Measurements from ENCODE around the gene KCMF1.

KCMF1 gene

DNA sequence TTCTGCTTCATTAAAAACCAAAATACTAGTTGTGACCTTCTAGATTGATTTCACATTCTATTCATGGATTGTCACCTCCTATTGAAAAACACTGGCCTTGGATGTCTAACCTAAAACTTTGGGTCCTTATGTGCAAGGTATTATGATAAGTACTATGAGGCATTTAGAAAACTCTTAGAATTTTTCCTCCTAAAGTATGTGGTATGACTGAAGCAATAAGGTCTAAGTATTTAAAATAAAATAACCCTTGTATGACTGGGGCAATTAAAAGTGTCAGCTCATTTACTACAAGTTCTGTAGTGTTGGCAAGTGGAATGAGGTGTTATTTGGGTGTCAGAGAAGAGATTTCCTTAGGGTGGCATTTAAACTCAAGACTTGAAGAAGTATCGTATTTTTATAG lies 15.1 kb downstream of the KCMF1 start:
- DNase-seq = no peak

DNA sequence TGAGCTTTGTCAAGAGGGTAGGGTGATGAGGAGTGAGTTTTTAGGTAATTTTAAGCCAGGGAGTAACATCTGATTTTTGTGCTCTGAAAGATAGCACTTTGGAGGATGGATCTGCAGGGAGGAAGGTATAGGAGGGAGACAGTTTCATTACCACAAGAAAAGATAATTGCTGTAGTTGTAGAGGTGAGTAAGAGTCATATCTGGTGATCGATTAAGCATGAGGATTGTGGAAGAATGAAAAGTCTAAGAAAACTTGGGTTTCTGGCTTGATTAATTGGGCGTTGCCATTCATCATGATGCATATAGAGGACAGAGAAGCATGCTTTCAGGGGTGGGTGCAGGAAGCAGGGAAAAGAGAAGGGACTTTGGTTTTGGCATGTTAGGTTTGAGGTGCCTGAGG lies 18.5 kb downstream of the KCMF1 start:
- no peak for DNase-seq

DNA sequence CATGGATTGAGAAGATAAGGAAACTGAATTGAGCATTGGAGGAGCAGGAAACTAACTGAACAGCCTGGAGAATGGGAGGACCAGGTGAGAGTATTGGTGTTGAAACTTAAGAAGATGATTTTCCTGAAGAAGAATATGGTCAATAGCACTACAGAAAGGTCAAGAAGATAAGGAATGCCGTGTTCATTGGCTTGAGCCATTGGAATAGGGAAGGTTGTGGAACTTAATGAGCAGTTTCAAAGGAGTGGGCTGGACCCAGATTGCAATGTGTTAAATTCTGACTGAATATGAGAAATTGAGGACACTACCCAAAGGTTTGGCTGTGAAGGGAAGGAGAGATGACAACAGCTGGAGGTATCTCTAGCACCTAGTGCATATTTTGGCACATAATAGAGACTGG lies 19.0 kb downstream of the KCMF1 start:
- no peak for DNase-seq

DNA sequence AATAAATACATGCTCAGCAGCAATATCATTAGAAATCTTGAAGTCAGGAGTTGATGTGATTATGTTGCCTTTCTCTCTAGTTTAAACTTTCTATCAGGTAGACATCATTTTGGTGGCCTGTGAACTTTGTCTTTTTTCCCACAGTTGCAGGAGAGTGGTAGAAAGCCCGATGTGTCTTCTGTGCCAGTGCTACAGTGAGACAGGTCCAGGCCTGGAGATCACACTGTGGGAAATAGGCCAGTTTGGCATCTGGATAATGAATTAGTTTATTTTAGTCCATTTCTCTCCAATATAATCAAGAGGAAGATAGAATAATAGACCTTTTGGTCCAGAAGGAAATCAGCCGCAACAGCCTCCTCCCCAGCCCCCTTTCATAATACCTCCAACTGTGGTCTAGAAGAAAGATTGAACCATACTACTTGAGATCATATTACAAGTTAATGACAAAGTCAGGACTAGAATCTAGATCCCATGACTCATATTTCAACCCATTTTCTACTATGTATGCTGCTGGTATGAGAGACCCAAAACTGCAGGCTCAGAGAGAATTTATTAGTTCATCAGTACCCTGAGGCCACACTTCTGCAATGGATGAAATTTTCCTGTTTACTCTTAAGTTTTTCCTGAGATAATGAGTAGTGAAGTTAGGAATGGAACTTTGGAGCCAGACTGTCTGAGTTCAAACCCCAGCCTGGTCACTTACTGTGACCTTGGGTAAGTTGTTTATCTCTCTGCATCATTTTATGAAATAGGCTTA lies 20.6 kb downstream of the KCMF1 start:
- no peak for DNase-seq

DNA sequence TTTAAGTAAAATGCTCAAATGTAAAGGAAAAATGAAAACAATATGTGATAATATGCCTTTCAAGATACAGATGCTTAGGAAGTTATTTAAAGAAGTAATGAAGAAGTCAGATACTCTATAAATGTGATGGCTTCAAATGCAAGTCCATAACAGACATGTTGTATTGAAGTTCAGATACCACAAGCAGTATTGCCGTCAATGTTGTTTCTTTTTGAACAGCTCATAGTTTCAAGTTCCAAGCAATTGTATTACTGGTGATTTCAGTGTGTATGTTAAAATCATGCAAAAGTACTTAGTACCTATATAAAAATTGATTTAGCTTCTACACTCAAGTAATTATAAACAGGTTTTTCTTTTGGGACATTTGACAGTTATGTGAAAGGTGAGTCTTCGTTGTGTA lies 24.9 kb downstream of the KCMF1 start:
- no peak for DNase-seq

DNA sequence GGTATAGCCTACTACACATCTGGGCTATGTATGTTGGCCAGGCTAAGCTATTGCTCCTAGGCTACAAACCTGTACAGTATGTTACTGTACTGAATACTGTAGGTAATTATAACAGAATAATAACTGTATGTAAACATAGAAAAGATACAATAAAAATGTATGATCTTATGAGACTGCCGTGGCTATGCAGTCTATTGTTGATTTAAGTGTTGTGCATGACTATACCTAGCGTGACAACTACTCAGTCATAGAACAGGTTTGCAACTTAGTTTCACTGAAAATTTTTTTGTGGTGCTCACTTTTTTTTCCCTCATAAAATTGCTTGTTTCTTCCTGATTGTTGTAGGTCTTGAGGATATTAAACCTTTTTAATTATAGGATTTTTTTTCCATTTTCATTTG lies 25.9 kb downstream of the KCMF1 start:
- DNase-seq = no peak

DNA sequence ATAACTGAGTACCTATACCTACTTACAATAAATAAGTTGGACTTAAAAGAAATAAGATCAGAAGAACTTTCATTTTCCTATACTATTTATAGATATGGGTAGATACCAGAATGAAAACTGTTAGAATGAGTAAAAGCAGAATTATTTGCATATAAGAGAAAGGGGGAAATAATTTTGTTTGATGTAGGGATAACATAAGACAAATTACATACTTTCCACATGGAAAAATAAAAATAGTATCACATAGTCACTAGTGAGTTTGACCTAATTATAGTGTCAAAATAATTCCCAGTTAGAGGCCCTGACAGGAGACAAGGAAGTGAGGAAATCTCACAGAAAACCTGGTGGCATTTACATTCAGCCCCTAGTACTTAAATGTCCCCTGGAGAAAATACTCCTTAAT lies 28.6 kb downstream of the KCMF1 start:
- no peak for DNase-seq

DNA sequence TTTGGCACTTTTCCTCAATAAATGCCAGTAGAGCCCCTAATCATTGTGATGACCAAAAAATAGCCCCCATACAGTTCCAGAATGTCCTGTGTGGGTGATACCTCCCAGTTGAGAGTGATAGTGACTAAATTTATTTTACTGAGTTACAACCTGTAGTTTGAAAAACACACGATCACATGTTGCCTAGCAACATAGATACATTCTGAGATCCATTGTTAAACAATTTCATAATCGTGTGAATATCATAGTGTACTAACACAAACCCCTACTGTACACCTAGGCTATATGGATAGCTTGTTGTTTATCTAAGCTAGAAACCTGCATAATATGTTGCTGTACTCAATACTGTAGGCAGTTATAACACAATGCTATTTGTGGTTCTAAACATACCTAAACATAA lies 30.6 kb downstream of the KCMF1 start:
- no peak for DNase-seq

DNA sequence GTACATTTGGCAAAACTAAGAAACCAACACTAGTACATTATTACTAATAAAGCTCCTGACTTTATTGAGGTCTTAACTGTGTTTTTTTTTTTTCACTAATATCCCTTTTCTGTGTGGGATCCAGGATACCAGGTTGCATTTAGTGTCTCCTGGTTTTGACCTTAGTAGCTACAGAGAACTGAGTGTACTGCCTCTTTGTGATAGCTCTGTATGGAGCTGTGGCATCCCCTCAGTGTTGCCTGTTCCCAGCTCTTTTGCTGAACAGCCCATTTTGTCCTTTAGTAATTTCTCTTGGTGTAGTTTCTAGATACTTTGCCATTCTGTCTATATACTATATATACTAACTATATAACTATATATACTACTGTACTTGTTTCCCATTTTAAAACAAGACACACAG lies 31.6 kb downstream of the KCMF1 start:
- DNase-seq = no peak

DNA sequence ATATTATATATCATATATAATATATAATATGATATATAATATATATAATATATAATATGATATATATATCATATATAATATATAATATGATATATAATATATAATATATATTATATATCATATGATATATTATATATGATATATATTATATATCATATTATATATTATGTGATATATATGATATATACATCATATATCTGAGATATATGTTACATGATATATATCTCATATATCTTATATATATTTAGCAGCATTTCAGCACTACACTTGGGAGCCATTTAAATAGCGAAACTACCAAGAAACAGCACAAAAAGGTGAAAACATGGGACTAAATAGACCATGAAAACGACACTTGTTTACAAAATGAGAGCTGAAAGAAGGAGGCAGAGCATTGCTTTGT lies 37.3 kb downstream of the KCMF1 start:
- no peak for DNase-seq

DNA sequence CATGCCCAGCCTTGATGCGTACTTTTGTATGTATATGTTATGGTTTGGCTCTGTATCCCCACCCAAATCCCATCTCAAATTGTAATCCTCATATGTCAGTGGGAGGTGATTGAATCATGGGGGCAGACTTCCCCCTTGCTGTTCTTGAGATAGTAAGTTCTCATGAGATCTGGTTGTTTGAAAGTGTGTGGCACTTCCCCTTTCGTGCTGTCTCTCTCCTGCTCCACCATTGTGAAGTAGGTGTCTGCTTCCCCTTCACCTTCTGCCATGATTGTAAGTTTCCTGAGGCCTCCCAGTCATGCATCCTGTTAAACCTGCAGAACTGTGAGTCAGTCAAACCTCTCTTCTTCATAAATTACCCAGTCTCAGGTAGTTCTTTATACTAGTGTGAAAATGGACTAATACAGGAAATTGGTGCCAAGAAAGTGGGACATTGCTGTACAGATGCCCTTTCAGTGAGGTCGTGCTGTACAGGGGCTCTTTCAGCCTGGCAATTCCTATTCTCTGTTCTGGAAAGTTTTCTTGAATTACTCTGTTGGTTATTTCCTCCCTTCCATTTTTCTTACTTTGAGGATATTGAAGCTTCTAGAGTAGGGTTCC lies 38.2 kb downstream of the KCMF1 start:
- DNase-seq = no peak

DNA sequence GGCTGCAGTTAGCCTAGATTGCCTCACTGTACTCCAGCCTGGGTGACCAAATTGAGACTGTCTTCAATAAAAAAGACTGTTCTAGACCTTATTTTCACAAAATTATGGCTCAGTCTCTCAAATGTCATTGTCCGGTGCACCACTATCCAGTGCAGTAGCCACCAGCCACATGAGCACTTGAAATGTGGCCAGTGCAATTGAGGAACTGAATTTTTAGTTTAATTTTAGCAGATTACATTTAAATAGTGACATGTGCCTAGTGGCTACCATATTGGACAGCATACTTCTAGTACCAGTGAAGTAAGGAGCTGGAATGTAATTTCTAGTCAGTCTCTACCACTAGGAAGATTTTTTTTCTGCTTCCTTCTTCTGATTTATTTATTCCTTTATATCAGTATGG lies 39.4 kb downstream of the KCMF1 start:
- no peak for DNase-seq

DNA sequence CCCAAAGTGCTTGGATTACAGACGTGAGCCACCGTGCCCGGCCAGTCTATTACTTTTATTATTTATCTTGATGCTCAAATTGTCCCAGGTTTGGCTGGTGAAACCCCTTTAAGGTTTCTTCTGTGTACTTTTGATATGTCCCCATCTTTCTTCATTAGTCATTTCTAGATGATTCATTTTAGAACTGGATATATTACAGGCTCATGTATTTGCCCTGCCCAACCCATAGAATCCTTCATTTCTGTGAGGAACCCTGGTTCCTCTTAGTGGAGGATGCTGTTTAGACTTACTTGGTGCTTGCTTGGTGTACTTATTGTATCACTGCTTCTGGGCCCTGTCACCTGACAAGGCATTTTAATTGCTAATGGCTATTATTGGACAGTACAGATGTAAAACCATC lies 40.1 kb downstream of the KCMF1 start:
- no peak for DNase-seq

DNA sequence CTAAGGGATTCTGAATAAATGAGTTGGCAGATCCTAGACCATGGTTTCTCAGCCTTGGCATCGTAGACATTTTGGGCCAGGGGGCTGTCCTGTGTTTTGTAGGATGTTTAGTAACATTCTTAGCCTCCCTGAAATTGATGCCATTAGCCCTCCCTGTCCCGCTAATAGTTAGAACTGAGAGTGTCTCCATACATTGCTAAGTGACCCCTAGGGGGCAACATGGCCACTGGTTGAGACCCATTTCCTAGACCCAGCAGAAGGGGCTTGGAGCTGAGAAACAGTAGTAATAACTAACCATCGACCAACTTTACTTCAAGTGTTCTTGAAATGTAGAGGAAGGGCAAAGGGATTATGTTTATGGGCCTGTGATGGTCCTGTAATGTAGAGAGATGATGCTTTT lies 40.8 kb downstream of the KCMF1 start:
- DNase-seq = no peak

DNA sequence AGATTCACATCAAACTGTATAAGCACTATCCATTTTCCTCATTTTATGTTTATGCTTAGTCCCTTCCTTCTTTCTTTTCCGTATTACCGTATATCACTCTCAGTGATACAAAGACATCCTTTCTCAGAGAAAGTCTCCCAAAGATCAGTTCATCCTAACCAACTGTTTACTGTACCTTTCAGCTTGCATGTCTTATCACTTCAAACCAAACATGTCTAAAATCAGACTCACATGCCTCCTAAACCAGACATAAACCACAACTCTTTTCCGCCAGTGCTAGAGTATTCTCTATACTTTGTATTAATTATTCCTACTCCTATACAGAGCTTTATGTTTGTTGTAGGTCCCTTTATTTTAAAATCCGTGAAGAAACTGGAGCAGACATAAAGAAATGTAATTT lies 41.5 kb downstream of the KCMF1 start:
- DNase-seq = no peak

DNA sequence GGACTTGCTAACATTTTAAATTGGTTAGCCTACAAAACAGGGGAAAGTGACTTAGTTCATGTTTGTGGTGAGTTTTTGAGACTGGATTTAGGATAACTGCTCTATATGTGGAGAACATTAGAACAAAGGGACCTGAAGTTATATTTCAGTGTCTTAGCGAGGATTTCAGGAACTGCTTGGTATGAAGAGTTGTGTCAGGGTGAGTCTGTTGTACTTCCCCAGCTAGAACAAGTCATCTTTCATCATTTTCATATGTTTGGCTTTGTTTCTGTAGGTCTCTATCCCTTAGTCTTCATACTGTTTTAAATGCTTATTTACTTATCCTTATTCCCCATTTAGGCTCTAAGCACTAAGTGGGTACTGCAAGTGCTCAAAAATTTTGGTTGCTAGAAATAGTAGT lies 41.9 kb downstream of the KCMF1 start:
- DNase-seq = no peak

DNA sequence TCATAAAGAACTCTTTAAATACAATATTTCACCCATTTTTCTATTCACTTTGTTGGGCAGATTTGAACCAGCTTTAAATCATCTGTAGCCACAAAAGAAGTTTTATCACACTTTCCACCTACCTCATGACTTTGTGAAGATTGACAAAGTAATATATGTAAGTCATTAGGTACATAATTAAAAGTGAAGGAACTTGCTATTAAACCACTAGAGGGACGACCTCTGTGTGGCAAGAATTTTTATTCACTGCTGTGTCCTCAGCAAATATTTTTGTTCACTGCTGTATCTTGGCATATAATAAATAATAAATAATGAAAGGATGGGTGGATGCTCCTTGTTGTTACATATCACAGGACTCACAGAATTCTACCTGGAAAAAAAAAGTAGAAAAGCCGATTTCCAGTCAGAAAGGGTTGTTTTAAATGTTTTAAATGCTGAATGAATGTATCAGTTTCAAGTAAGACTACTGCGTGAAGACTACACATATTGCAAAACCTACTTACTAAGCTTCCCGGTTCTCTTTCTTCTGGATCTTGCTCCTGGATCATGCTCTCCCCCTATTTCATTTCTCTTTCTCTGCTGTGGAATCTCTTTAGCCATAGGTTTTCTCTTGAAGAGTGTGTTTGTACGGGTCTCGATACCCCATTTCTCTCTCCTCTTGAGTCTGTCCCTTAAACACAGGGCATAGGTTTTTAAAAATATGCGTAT lies 44.8 kb downstream of the KCMF1 start:
- no peak for DNase-seq

DNA sequence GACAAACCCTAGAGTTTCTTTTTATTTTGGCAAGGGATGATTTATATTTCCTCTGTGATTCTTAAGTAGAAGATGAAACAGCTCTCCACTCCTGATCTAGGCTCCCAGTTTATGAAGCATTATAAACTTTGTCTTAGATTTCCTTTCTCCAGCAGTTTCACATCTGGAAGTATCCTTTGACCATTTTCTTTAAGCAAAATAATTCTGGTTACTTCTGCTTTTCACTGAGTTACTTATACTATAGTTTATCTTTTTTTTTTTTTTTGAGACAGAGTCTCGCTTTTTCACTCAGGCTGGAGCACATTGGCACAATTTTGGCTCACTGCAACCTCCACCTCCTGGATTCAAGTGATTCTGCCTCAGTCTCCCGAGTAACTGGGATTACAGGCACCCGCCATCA lies 45.5 kb downstream of the KCMF1 start:
- DNase-seq = no peak

DNA sequence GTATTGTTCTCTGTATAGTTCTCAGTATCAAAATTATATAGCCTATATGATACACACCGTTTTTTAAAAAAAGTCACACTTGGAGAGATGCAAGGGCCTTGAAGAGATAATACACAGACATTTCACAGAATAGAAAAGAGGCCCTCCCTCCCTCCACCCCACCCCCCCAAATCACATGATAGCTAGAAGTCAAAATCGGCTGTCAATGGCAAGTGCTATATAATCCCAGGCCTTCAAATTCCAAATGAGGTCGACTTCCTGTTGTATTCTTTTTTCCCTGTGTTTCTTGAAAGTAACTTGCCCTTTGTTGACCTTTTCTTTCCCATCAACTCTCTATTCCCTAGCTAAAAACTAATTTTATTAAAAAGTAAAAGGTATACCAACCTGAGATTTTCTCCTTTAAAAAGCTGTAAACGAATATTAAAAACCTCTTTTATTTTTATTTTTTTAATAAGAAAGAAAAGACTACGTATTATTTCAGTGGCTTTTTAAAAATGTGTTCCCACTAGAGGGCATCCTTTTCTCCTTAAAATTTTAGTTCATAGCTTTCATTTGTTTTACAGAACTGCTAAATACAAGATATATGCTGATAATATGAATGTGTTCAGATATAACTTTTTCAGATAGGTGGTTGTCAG lies 46.6 kb downstream of the KCMF1 start:
- DNase-seq = no peak

DNA sequence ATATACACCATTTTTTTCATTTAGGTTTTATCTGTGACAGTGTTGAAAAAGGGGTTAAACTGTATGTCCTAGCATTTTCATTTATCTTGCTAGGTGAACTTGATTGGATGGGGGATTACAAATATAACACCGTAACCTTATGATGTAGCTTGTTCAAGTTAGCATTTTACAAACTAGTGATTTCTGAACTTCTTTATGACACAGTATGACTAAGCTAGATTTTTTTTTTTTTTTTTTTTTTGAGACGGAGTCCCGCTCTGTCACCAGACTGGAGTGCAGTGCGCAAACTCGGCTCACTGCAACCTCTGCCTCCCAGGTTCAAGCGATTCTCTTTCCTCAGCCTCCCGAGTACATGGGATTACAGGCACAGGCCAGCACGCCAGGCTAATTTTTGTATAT lies 47.1 kb downstream of the KCMF1 start:
- DNase-seq = no peak

DNA sequence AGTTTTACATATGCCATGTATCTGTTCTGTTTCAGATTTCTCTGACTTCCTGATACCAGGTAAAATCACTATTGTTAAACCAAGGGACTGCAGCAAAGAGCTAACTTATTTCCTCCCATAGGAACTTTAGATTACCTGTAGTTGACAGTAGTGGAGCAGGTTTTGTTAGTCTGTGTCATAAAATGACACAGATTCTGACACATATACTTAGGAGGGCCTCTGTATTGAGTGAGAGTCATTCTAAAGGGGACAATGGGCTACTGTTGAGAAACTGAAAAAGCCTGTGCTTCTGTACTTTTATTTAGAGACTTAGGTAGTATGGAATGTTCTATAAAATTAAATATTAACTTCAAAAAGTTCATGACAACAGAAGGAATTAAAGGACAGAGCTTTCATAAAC lies 48.2 kb downstream of the KCMF1 start:
- no peak for DNase-seq

DNA sequence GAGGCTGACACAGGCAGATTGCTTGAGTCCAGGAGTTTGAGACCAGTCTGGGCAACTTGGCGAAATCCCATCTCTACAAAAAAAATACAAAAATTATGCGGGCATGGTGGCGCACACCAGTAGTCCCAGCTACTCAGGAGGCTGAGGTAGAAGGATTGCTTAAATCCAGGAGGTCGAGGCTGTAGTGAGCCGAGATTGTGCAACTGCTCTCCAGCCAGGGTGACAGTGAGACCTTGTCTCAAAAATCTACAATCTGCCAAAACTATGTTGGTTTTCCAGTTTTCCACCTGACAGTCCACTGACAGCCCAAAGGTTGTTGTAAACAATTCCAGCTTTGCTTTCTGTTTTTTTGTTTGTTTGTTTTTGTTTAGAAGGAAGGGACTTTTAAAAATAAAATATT lies 51.3 kb downstream of the KCMF1 start:
- no peak for DNase-seq

DNA sequence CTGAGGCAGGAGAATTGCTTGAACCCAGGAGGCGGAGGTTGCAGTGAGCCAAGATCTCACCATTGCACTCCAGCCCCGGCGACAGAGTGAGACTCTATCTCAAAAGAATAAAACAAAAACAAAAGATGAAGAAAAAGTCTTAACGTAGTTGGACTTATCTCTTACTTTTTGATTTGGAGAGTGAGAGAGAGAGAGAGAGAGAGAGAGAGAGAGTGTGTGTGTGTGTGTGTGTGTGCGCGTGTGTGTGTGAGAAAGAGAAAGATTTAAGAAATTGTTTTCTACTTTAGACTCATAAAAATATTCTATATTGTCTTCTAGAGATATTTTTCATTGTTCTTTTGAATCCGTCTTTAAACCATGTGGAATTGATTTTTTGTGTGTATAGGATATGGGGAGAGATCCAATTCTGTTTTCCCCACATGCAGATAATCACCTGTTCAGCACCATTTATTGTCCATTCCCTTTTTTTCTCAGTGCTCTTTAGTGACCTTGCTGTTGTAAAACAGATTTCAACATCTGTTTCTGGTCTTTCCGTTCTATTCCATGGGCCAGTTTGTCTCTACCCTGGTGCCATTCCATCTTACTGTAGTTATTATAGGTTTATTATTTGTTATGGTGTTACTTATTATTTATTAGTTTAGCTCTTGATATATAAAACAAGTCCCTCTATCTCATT lies 53.5 kb downstream of the KCMF1 start:
- no peak for DNase-seq
